SK-N-SH (cell line): Measurements from ENCODE around the gene GRB10.

Source experiments
- CTCF ChIP-seq: fragments of 200-600 bp; sonication (generic); IDR thresholded peaks from 2 replicates; pipeline ENCODE4 v1.6.1; 2017; ENCODE audit warnings: antibody characterized with exemption, mild to moderate bottlenecking, moderate library complexity
- EZH2phosphoT487 ChIP-seq: fragments of 200-600 bp; sonication (generic); IDR thresholded peaks from 2 replicates; pipeline ENCODE4 v1.6.1; 2017; ENCODE audit warnings: low read depth, mixed run types, mild to moderate bottlenecking, antibody characterized with exemption, moderate library complexity, borderline replicate concordance
- FOSL2 ChIP-seq: IDR thresholded peaks from 2 replicates; pipeline ENCODE4 v1.4.0; 2012; ENCODE audit warnings: low read depth, mild to moderate bottlenecking, moderate library complexity, borderline replicate concordance
- GATA2 ChIP-seq: sonication (generic); formaldehyde crosslinking; IDR thresholded peaks from 2 replicates; pipeline ENCODE4 v1.5.0; 2020; ENCODE audit warnings: mild to moderate bottlenecking, missing genetic modification reagents
- POLR2AphosphoS5 ChIP-seq: IDR thresholded peaks from 2 replicates; pipeline ENCODE4 v1.6.1; 2012; ENCODE audit warnings: low read depth, low read length
- RAD21 ChIP-seq: IDR thresholded peaks from 2 replicates; pipeline ENCODE4 v1.6.1; 2012; ENCODE audit warnings: mild to moderate bottlenecking, low read length
- TAF1 ChIP-seq: IDR thresholded peaks from 2 replicates; pipeline ENCODE4 v1.6.1; 2012; ENCODE audit warnings: low read depth, mild to moderate bottlenecking, low read length, moderate library complexity, borderline replicate concordance
- USF2 ChIP-seq: fragments of 150-350 bp; IDR thresholded peaks from 2 replicates; pipeline ENCODE4 v1.6.1; 2017; ENCODE audit warnings: antibody characterized with exemption, low read length, low read depth, borderline replicate concordance
- YY1 ChIP-seq: IDR thresholded peaks from 2 replicates; pipeline ENCODE4 v1.4.0; 2012; ENCODE audit warnings: low read depth, mild to moderate bottlenecking

- TF ChIP-seq GATA2 = no peak
- no peak for TF ChIP-seq EZH2phosphoT487
- TF ChIP-seq YY1 = no peak
- TF ChIP-seq CTCF = no peak
- TF ChIP-seq USF2 = no peak
- no peak for TF ChIP-seq RAD21
- TF ChIP-seq FOSL2 = no peak
- TF ChIP-seq TAF1 = no peak
- no peak for TF ChIP-seq POLR2AphosphoS5
Measured at GRCh38 chr7:50620433-50620832, 162.3 kb downstream of the GRB10 start.
